ENCODE measurements around the gene C19orf38. TPM values are rescaled to one million over a fixed set of nuclear protein-coding genes. Genes with fewer than 3 reads are reported as not detected.

C19orf38 gene
- total and polyA plus RNA-seq, 12 donors, result 0.27 to 4.0 (median 0.64) TPM; not detected in 1

DNA sequence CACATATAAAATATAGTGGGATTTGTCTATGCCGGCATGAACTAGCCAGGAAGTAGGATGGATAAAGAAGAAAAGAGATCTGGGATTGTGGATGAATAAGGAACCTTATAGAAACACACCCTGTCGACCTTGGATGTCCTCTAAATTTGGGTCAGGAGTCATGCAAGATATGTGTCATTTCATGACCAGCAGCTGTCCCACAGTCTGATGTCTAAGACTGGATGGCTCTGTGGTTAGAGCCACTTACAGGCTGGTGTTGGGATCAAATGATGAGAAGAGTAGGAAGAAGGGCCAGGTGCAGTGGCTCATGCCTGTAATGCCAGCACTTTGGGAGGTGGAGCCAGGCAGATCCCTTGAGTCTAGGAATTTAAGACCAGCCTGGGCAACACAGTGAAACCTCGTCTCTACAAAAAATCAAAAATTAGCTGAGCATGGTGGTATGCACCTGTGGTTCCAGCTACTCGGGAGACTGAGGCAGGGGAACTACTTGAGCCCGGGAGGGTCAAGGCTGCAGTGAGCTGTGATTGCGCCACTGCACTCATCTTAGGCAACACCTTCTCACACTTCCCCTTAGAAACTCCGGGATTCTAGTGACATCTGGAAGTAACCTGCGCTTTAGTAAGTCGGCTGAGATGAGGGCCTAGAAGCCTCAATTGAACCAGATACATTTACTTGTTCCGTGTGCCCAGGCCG, 43.0 kb upstream of the C19orf38 start:
- Histone ChIP-seq H3K4me1 (peaks cover 0 to 37% (median 9%) of the 10 kb centered on the region in 9 donors), H3K36me3 (peaks cover 4 to 100% (median 61%) of the 10 kb centered on the region in 9 donors)
- no peak for DNase-seq

GRCh38 chr19:10805758-10806247, 42.4 kb upstream of the C19orf38 start:
- Histone ChIP-seq H3K27me3 (no peaks in the 10 kb centered on the region), H3K4me1 (peaks cover 0 to 37% (median 3%) of the 10 kb centered on the region in 9 donors), H3K27ac (peak overlapping the region in 1 of 10 donors; percentile 53), H3K9me3 (no peaks in the 10 kb centered on the region), H3K4me3 (no peak overlapping the region), H3K36me3 (peaks cover 4 to 100% (median 61%) of the 10 kb centered on the region in 9 donors)
- intact Hi-C loops (cut with DNase I), result no loop called here
- DNase-seq, result no peak
- 87 to 90% methylated on average over 11 of the region's 11 CpGs for WGBS, 2 donors
- no peak for TF ChIP-seq CTCF (IDR thresholded peaks at IDR 0.05)
- no peak for ATAC-seq

More for the DNA sequence above, 43.0 kb upstream of the C19orf38 start:
- intact Hi-C loops (cut with DNase I), result no loop called here
- ATAC-seq, result no peak
- Histone ChIP-seq H3K9me3 (no peaks in the 10 kb centered on the region), H3K4me3 (no peak overlapping the region), H3K27ac (peak overlapping the region in 1 of 10 donors; percentile 53), H3K27me3 (no peaks in the 10 kb centered on the region)
- TF ChIP-seq CTCF (IDR thresholded peaks at IDR 0.05), result no peak
- WGBS, 2 donors, result 87 to 95% methylated on average over 11 of the region's 11 CpGs

GRCh38 chr19:10808937-10809649, 39.1 kb upstream of the C19orf38 start:
- H3K27me3 ChIP-seq, result no peaks in the 10 kb centered on the region
- peaks cover 0 to 100% (median 68%) of the 10 kb centered on the region in 9 donors for H3K36me3 ChIP-seq
- H3K4me1 ChIP-seq, result peaks cover 0 to 69% (median 0%) of the 10 kb centered on the region in 9 donors
- ATAC-seq (peak in 2 of 8 donors; percentile 8 to 9), DNase-seq (no peak)
- intact Hi-C loops (cut with DNase I), result no loop called here
- no peaks in the 10 kb centered on the region for H3K9me3 ChIP-seq
- 86 to 87% methylated on average over 10 of the region's 10 CpGs for WGBS, 2 donors
- H3K27ac ChIP-seq, result peak overlapping the region in 1 of 10 donors; percentile 87
- TF ChIP-seq CTCF (IDR thresholded peaks at IDR 0.05), result no peak
- no peak overlapping the region for H3K4me3 ChIP-seq

DNA sequence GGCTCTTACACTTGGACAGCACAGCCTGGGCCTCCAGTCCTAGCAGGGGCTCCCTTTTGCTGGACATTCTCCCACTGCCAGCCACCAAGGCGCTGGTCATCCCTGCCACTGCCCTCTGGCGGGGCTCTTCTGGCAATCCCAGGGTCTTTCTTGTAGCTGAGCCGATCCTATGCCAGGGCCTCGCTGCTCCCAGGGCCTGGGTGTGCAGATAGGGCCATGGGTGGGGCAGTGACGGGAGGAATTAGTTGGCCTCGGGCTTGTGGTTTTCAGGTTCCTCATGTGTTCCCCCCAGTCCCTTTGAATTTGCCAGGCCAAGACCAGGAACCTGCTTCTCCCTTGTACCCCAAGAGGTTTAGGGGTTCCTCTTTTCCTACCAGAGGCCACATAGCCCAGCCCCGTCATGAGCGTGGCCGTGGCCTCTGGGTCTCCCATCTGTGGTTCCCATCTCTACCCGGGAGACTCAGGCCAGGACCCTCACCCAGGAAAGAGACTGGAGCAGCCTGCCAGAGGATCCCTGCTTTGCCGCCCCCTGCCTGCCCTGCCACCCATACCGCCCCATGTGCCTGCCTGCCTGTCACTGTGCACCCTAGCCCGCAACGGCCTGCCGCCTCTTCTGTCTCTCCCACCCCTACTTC, 38.4 kb upstream of the C19orf38 start:
- ATAC-seq (peak in 3 of 8 donors; percentile 9 to 35 (median 17)), DNase-seq (no peak)
- peak overlapping the region in 1 of 10 donors; percentile 87 for H3K27ac ChIP-seq
- no peak for TF ChIP-seq CTCF (IDR thresholded peaks at IDR 0.05)
- intact Hi-C loops (cut with DNase I), result no loop called here
- no peak overlapping the region for H3K4me3 ChIP-seq
- H3K4me1 ChIP-seq, result peaks cover 0 to 73% (median 0%) of the 10 kb centered on the region in 9 donors
- H3K36me3 ChIP-seq, result peaks cover 0 to 100% (median 69%) of the 10 kb centered on the region in 9 donors
- 88 to 89% methylated on average over 15 of the region's 15 CpGs for WGBS, 2 donors
- H3K9me3 ChIP-seq, result no peaks in the 10 kb centered on the region
- no peaks in the 10 kb centered on the region for H3K27me3 ChIP-seq
